ENCODE measurements around the gene SLC47A2. TPM values are rescaled to one million over a fixed set of nuclear protein-coding genes. Genes with fewer than 3 reads are reported as not detected.

SLC47A2 gene
- total RNA-seq, 2 experiments from 2014 or later = not detected

GRCh38 chr17:19736071-19736470 lies 19.7 kb upstream of the SLC47A2 start:
- ChIA-PET POLR2A (no interaction called here), CTCF (no interaction called here)
- DNase-seq = no peak
- no peaks in the 10 kb centered on the region for H3K9me3 Mint-ChIP-seq
- no peaks in the 10 kb centered on the region for H3K4me1 Mint-ChIP-seq (ENCODE audit: low read depth)
- no peaks in the 10 kb centered on the region for H3K27me3 Mint-ChIP-seq
- no peaks in the 10 kb centered on the region for H3K36me3 Mint-ChIP-seq
- intact Hi-C loops (cut with micrococcal nuclease) = no loop called here
- no peak overlapping the region for H3K4me3 Mint-ChIP-seq
- no peak overlapping the region for H3K27ac Mint-ChIP-seq

- intact Hi-C loops (cut with micrococcal nuclease) = no loop called here
- H3K4me3 Mint-ChIP-seq = no peak overlapping the region
- no peaks in the 10 kb centered on the region for H3K4me1 Mint-ChIP-seq (ENCODE audit: low read depth)
- H3K9me3 Mint-ChIP-seq = no peaks in the 10 kb centered on the region
- no peaks in the 10 kb centered on the region for H3K27me3 Mint-ChIP-seq
- no peaks in the 10 kb centered on the region for H3K36me3 Mint-ChIP-seq
- H3K27ac Mint-ChIP-seq = no peak overlapping the region
- DNase-seq = no peak
- CTCF ChIA-PET = interaction anchor here (0.6 to 1.2 kb wide), 2 partner anchors 11 kb away, joined by 3 read pairs; no protein-coding TSS in a partner anchor
- POLR2A ChIA-PET = no interaction called here
These were observed 17.7 kb upstream of the SLC47A2 start for GRCh38 chr17:19733953-19734526.

GRCh38 chr17:19731626-19732025 lies 15.2 kb upstream of the SLC47A2 start:
- no peaks in the 10 kb centered on the region for H3K27me3 Mint-ChIP-seq
- intact Hi-C loops (cut with micrococcal nuclease) = no loop called here
- H3K4me1 Mint-ChIP-seq (ENCODE audit: low read depth) = peaks cover 2% of the 10 kb centered on the region
- no peak overlapping the region for H3K27ac Mint-ChIP-seq
- no peaks in the 10 kb centered on the region for H3K36me3 Mint-ChIP-seq
- no peak overlapping the region for H3K4me3 Mint-ChIP-seq
- no peak for DNase-seq
- ChIA-PET CTCF (interaction anchor here (1.0 to 1.3 kb wide), 2 partner anchors 13 to 31 kb away, joined by 3 to 4 read pairs; no protein-coding TSS in a partner anchor), POLR2A (no interaction called here)
- no peaks in the 10 kb centered on the region for H3K9me3 Mint-ChIP-seq

- Mint-ChIP-seq H3K27ac (no peak overlapping the region), H3K36me3 (no peaks in the 10 kb centered on the region), H3K9me3 (no peaks in the 10 kb centered on the region), H3K4me3 (no peak overlapping the region), H3K4me1 (ENCODE audit: low read depth) (peaks cover 2% of the 10 kb centered on the region), H3K27me3 (no peaks in the 10 kb centered on the region)
- ChIA-PET CTCF (interaction anchor here (1.3 kb wide), 1 partner anchor 14 kb away, joined by 3 read pairs; no protein-coding TSS in a partner anchor), POLR2A (no interaction called here)
- intact Hi-C loops (cut with micrococcal nuclease) = no loop called here
- DNase-seq = no peak
These were observed 14.5 kb upstream of the SLC47A2 start for GRCh38 chr17:19730843-19731242.

- H3K27ac Mint-ChIP-seq = no peak overlapping the region
- ChIA-PET POLR2A (no interaction called here), CTCF (no interaction called here)
- no peaks in the 10 kb centered on the region for H3K36me3 Mint-ChIP-seq
- H3K27me3 Mint-ChIP-seq = no peaks in the 10 kb centered on the region
- H3K4me3 Mint-ChIP-seq = no peak overlapping the region
- no peaks in the 10 kb centered on the region for H3K9me3 Mint-ChIP-seq
- peaks cover 11% of the 10 kb centered on the region for H3K4me1 Mint-ChIP-seq (ENCODE audit: low read depth)
- no peak for DNase-seq
- intact Hi-C loops (cut with micrococcal nuclease) = no loop called here
These were observed 13.5 kb upstream of the SLC47A2 start for GRCh38 chr17:19729900-19730299.

- CTCF ChIA-PET = interaction anchor here (0.5 to 1.5 kb wide), 7 partner anchors 16 to 365 kb away, joined by 3 to 8 read pairs (median 4); partner anchors contain the start of gene B9D1
- Mint-ChIP-seq H3K27ac (no peak overlapping the region), H3K9me3 (no peaks in the 10 kb centered on the region), H3K27me3 (no peaks in the 10 kb centered on the region), H3K4me1 (ENCODE audit: low read depth) (peaks cover 20% of the 10 kb centered on the region), H3K4me3 (no peak overlapping the region), H3K36me3 (no peaks in the 10 kb centered on the region)
- no peak for DNase-seq
- POLR2A ChIA-PET = no interaction called here
- intact Hi-C loops (cut with micrococcal nuclease) = no loop called here
These were observed 11.7 kb upstream of the SLC47A2 start for GRCh38 chr17:19728084-19728495.

GRCh38 chr17:19727501-19728078 lies 11.2 kb upstream of the SLC47A2 start:
- H3K9me3 Mint-ChIP-seq = no peaks in the 10 kb centered on the region
- POLR2A ChIA-PET = no interaction called here
- no peak overlapping the region for H3K27ac Mint-ChIP-seq
- peaks cover 20% of the 10 kb centered on the region for H3K4me1 Mint-ChIP-seq (ENCODE audit: low read depth)
- intact Hi-C loops (cut with micrococcal nuclease) = no loop called here
- no peak for DNase-seq
- CTCF ChIA-PET = interaction anchor here (0.5 to 1.5 kb wide), 6 partner anchors 17 to 214 kb away, joined by 3 to 8 read pairs (median 4); no protein-coding TSS in a partner anchor
- H3K27me3 Mint-ChIP-seq = no peaks in the 10 kb centered on the region
- H3K36me3 Mint-ChIP-seq = no peaks in the 10 kb centered on the region
- no peak overlapping the region for H3K4me3 Mint-ChIP-seq

- no peaks in the 10 kb centered on the region for H3K36me3 Mint-ChIP-seq
- DNase-seq = no peak
- peaks cover 20% of the 10 kb centered on the region for H3K4me1 Mint-ChIP-seq (ENCODE audit: low read depth)
- POLR2A ChIA-PET = no interaction called here
- H3K27ac Mint-ChIP-seq = no peak overlapping the region
- H3K27me3 Mint-ChIP-seq = no peaks in the 10 kb centered on the region
- H3K4me3 Mint-ChIP-seq = no peak overlapping the region
- CTCF ChIA-PET = interaction anchor here (1.1 to 1.5 kb wide), 2 partner anchors 18 to 39 kb away, joined by 4 read pairs; no protein-coding TSS in a partner anchor
- intact Hi-C loops (cut with micrococcal nuclease) = no loop called here
- H3K9me3 Mint-ChIP-seq = no peaks in the 10 kb centered on the region
These were observed 10.4 kb upstream of the SLC47A2 start for GRCh38 chr17:19726631-19727376.

GRCh38 chr17:19725486-19725885 lies 9.1 kb upstream of the SLC47A2 start:
- Mint-ChIP-seq H3K4me1 (ENCODE audit: low read depth) (peaks cover 20% of the 10 kb centered on the region), H3K27me3 (no peaks in the 10 kb centered on the region), H3K9me3 (no peaks in the 10 kb centered on the region), H3K27ac (peak overlapping the region; percentile 29), H3K36me3 (no peaks in the 10 kb centered on the region), H3K4me3 (peak overlapping the region; percentile 54)
- no peak for DNase-seq
- ChIA-PET POLR2A (no interaction called here), CTCF (interaction anchor here (1.0 to 1.2 kb wide), 2 partner anchors 20 to 41 kb away, joined by 3 read pairs; no protein-coding TSS in a partner anchor)
- intact Hi-C loops (cut with micrococcal nuclease) = no loop called here

GRCh38 chr17:19724501-19725420 lies 8.4 kb upstream of the SLC47A2 start:
- peak overlapping the region; percentile 54 for H3K4me3 Mint-ChIP-seq
- peak overlapping the region; percentile 29 for H3K27ac Mint-ChIP-seq
- peaks cover 20% of the 10 kb centered on the region for H3K4me1 Mint-ChIP-seq (ENCODE audit: low read depth)
- H3K27me3 Mint-ChIP-seq = no peaks in the 10 kb centered on the region
- intact Hi-C loops (cut with micrococcal nuclease) = loop anchor here (1.0 kb wide), 1 partner anchor 75 kb away; no protein-coding TSS in a partner anchor
- DNase-seq = peak; percentile 86
- H3K36me3 Mint-ChIP-seq = no peaks in the 10 kb centered on the region
- H3K9me3 Mint-ChIP-seq = no peaks in the 10 kb centered on the region
- CTCF ChIA-PET = interaction anchor here (1.0 to 1.2 kb wide), 2 partner anchors 20 to 41 kb away, joined by 3 read pairs; no protein-coding TSS in a partner anchor
- POLR2A ChIA-PET = no interaction called here

GRCh38 chr17:19723964-19724363 lies 7.6 kb upstream of the SLC47A2 start:
- Mint-ChIP-seq H3K27me3 (no peaks in the 10 kb centered on the region), H3K36me3 (no peaks in the 10 kb centered on the region), H3K4me1 (ENCODE audit: low read depth) (peaks cover 20% of the 10 kb centered on the region), H3K9me3 (no peaks in the 10 kb centered on the region), H3K27ac (no peak overlapping the region), H3K4me3 (peak overlapping the region; percentile 37)
- CTCF ChIA-PET = no interaction called here
- DNase-seq = no peak
- intact Hi-C loops (cut with micrococcal nuclease) = loop anchor here (1.0 kb wide), 1 partner anchor 75 kb away; no protein-coding TSS in a partner anchor
- POLR2A ChIA-PET = no interaction called here
